Esophagus muscularis mucosa (tissue), 4 donors: Measurements from ENCODE around the gene FUT9. TPM values are rescaled to one million over a fixed set of nuclear protein-coding genes. Genes with fewer than 3 reads are reported as not detected.

Experiments
- DNase-seq: peaks from one replicate; pipeline ENCODE4 v3.0.0-alpha.2; 2017; ENCODE audit errors: extremely low spot score
- H3K27ac ChIP-seq, 4 donors: fragments of 200-600 bp; sonication (generic); replicated peaks in 1 of 4; 1 replicate in 3 of 4; 2 replicates in 1 of 4; pipeline ENCODE4 v1.5.1; 2016 to 2019; ENCODE audit warnings: mild to moderate bottlenecking in 1 of 4
- H3K27me3 ChIP-seq, 4 donors: fragments of 200-600 bp; sonication (generic); one replicate each; pipeline versions ENCODE4 v1.5.1 to v1.6.0; 2016 to 2019
- H3K36me3 ChIP-seq, 4 donors: fragments of 200-600 bp; sonication (generic); one replicate each; pipeline ENCODE4 v1.5.1; 2016 to 2019
- H3K4me1 ChIP-seq, 4 donors: fragments of 200-600 bp; sonication (generic); one replicate each; pipeline ENCODE4 v1.5.1; 2016 to 2019
- H3K4me3 ChIP-seq, 4 donors: fragments of 200-600 bp; sonication (generic); 1 replicate in 2 of 4; 2 replicates in 2 of 4; pipeline ENCODE4 v1.5.1; 2016 to 2019; ENCODE audit warnings: mild to moderate bottlenecking in 4 of 4, moderate library complexity in 1 of 4
- H3K9me3 ChIP-seq, 4 donors: fragments of 200-600 bp; sonication (generic); 1 replicate in 3 of 4; 2 replicates in 1 of 4; pipeline ENCODE4 v1.5.1; 2016 to 2019
- EP300 ChIP-seq: sonication (generic); formaldehyde crosslinking; IDR thresholded peaks from one replicate; pipeline ENCODE4 v1.6.1; 2017; ENCODE audit warnings: antibody characterized with exemption
- POLR2A ChIP-seq: fragments of 450-650 bp; IDR thresholded peaks from one replicate; pipeline ENCODE4 v1.6.1; 2017; ENCODE audit warnings: antibody characterized with exemption, moderate library complexity, mild to moderate bottlenecking, low read depth
- POLR2AphosphoS5 ChIP-seq, 2 donors: sonication (generic); formaldehyde crosslinking; IDR thresholded peaks; one replicate each; pipeline ENCODE4 v1.6.1; 2017; ENCODE audit warnings: antibody characterized with exemption in 2 of 2
- WGBS: methylation state at CpG from one replicate; pipeline ENCODE4 v1.1.5; 2018; 5-methylcytosine and 5-hydroxymethylcytosine counted together
- intact Hi-C: fragments of 100-400 bp; cut with DNase I; formaldehyde crosslinking; loops from one replicate; pipeline ENCODE4 v1.15.1; 2023
- total RNA-seq, 4 donors: library from RNA; depleted of rRNA; stranded (reverse); fragments of >200 nt; gene quantifications; one replicate each; pipeline versions ENCODE4 v1.1.0 to v1.2.1, GENCODE V29; 2016
- TF ChIP-seq, protein P1 (sequence below), 3 experiments: fragments of 200-600 bp in 2 of 3; fragments of 450-650 bp in 1 of 3; sonication (generic) in 2 of 3; IDR thresholded peaks; one replicate each; pipeline ENCODE4 v1.5.1; 2017 to 2019; ENCODE audit warnings: antibody characterized with exemption in 3 of 3, mild to moderate bottlenecking in 2 of 3, moderate library complexity in 1 of 3

Gene FUT9
- total RNA-seq, 4 donors from 2014 or later: not detected

DNA sequence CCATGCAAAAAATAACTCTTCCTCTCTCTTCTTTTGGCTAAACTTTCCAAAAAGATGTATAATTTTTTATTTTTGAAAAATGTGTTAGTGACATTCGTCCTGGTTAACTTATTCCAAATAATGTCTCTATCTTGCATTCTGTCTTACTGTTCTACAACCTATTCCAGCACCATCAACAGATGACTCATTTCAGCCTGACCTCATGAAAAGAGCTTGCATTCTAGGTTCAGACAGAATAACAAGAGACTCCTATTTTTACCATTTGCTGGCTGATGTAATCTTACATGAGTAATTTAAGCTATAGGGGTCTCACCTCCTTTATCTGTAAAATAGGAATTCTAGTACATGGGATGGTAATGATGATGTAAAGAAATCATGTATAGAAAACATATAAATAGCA, 109.0 kb downstream of the FUT9 start:
- DNase-seq: no peak
- 51% methylated on average over 1 of the region's 1 CpG for WGBS
- intact Hi-C loops: no loop called here
- H3K4me3 ChIP-seq: no peak overlapping the region
- no peaks in the 10 kb centered on the region for H3K36me3 ChIP-seq
- H3K9me3 ChIP-seq: peaks cover 0 to 4% (median 0%) of the 10 kb centered on the region in 4 donors
- H3K4me1 ChIP-seq: no peaks in the 10 kb centered on the region
- H3K27me3 ChIP-seq: no peaks in the 10 kb centered on the region
- no peak overlapping the region for H3K27ac ChIP-seq
- TF ChIP-seq POLR2A (no peak), EP300 (no peak), POLR2AphosphoS5 (IDR thresholded peaks at IDR 0.05) (no peak)
- TF ChIP-seq, protein P1, sequence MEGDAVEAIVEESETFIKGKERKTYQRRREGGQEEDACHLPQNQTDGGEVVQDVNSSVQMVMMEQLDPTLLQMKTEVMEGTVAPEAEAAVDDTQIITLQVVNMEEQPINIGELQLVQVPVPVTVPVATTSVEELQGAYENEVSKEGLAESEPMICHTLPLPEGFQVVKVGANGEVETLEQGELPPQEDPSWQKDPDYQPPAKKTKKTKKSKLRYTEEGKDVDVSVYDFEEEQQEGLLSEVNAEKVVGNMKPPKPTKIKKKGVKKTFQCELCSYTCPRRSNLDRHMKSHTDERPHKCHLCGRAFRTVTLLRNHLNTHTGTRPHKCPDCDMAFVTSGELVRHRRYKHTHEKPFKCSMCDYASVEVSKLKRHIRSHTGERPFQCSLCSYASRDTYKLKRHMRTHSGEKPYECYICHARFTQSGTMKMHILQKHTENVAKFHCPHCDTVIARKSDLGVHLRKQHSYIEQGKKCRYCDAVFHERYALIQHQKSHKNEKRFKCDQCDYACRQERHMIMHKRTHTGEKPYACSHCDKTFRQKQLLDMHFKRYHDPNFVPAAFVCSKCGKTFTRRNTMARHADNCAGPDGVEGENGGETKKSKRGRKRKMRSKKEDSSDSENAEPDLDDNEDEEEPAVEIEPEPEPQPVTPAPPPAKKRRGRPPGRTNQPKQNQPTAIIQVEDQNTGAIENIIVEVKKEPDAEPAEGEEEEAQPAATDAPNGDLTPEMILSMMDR (IDR thresholded peaks at IDR 0.05): no peak

DNA sequence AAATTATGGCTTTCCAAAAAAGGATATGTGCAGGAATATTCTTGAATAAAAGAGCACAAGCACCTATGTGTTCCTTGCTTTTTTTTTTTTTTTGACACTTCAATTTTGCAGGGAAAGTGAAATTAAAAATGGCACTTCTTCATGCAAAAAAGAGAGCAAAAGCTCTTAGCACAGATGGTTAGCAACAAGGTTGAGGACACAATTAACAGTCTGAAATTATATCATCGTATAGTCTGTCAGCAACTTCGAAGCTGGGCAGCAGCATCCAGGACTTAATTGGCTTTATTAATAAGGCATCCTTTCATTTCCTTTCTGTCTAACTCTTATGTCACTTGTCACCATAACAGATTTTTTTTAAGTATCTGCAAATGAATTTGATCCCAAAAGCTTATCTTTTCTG, 122.6 kb downstream of the FUT9 start:
- Histone ChIP-seq H3K4me3 (no peak overlapping the region), H3K9me3 (no peaks in the 10 kb centered on the region), H3K36me3 (no peaks in the 10 kb centered on the region), H3K4me1 (no peaks in the 10 kb centered on the region), H3K27ac (no peak overlapping the region), H3K27me3 (no peaks in the 10 kb centered on the region)
- WGBS: 87% methylated on average over 2 of the region's 2 CpGs
- TF ChIP-seq, protein P1 (IDR thresholded peaks at IDR 0.05): no peak
- no peak for TF ChIP-seq POLR2AphosphoS5 (IDR thresholded peaks at IDR 0.05)
- no peak for TF ChIP-seq EP300
- TF ChIP-seq POLR2A: no peak
- DNase-seq: no peak
- intact Hi-C loops: no loop called here

DNA sequence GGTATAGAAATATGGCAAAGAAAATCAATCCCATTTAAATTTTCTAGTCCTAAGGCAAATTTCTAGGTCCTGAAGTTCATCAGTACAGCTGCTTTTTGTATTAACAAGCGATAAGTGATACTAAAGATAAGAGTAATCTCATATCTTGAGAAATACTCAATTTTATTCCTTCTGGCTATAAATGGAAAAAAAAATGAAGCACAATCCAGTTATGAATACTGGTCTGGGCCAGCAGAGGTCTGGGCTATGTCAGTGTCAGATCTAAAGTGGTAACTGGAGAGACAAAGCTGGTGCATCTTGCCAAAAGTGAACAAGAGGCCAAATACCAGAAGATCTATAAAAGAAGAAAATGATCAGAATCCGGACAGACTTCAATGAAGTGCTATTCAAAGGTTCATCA, 126.4 kb downstream of the FUT9 start:
- TF ChIP-seq EP300: no peak
- TF ChIP-seq POLR2AphosphoS5 (IDR thresholded peaks at IDR 0.05): no peak
- TF ChIP-seq, protein P1 (IDR thresholded peaks at IDR 0.05): no peak
- no peak for TF ChIP-seq POLR2A
- DNase-seq: no peak
- H3K27me3 ChIP-seq: no peaks in the 10 kb centered on the region
- intact Hi-C loops: no loop called here
- no peaks in the 10 kb centered on the region for H3K4me1 ChIP-seq
- H3K27ac ChIP-seq: no peak overlapping the region
- WGBS: 71% methylated on average over 2 of the region's 2 CpGs
- H3K4me3 ChIP-seq: no peak overlapping the region
- no peaks in the 10 kb centered on the region for H3K9me3 ChIP-seq
- no peaks in the 10 kb centered on the region for H3K36me3 ChIP-seq

DNA sequence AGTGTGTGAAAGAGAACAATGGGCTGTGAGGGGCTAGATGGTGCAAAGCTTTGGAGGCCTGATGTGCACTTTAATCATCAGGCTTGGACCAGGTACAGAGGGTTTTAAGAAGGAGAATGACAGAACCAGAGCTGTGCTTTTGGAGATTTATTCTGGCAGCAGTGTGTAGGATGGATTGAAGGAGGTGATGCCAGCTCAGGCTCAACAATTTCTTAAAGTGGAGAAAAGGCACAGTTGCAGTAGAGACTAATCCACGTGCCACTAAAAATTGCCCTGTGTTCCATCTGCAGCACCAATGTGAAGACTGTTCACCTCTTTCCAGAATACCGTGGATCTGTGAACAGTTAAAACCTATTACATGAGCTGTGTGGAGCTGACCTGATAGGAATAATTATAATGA, 134.7 kb downstream of the FUT9 start:
- Histone ChIP-seq H3K36me3 (no peaks in the 10 kb centered on the region), H3K4me1 (no peaks in the 10 kb centered on the region), H3K4me3 (no peak overlapping the region), H3K27me3 (no peaks in the 10 kb centered on the region), H3K9me3 (no peaks in the 10 kb centered on the region), H3K27ac (no peak overlapping the region)
- intact Hi-C loops: no loop called here
- DNase-seq: no peak
- 82% methylated on average over 2 of the region's 2 CpGs for WGBS
- TF ChIP-seq POLR2AphosphoS5 (IDR thresholded peaks at IDR 0.05): no peak
- TF ChIP-seq, protein P1 (IDR thresholded peaks at IDR 0.05): no peak
- TF ChIP-seq POLR2A: no peak
- no peak for TF ChIP-seq EP300

DNA sequence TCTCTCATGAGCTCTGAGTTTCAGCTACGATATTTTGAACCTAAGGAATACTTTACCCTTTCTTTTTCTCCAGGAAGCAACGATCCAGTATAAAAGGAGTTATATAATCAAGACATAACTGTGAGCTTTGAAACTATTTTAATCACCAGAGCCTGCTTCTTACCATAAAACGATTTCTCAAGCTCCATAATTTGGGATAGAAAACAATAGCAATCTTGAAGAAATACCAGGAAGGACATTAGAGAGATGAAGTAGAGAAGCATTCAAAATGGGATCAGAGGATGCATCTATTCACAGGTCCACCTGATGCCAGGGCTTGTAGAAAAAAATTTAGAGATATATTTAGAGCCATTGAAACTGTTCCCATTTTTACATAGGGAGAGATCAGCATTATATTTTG, 135.9 kb downstream of the FUT9 start:
- no peaks in the 10 kb centered on the region for H3K9me3 ChIP-seq
- no peak for TF ChIP-seq POLR2A
- no peak for TF ChIP-seq EP300
- H3K36me3 ChIP-seq: no peaks in the 10 kb centered on the region
- no peaks in the 10 kb centered on the region for H3K4me1 ChIP-seq
- H3K27me3 ChIP-seq: no peaks in the 10 kb centered on the region
- no peak overlapping the region for H3K27ac ChIP-seq
- WGBS: 62% methylated on average over 3 of the region's 3 CpGs
- no peak for DNase-seq
- intact Hi-C loops: no loop called here
- H3K4me3 ChIP-seq: no peak overlapping the region
